ENCODE results near the gene TMEM270. TPM values are rescaled to one million over a fixed set of nuclear protein-coding genes. Genes with fewer than 3 reads are reported as not detected.

Gene TMEM270
- total RNA-seq, 4 donors from 2014 or later: not detected

GRCh38 chr7:73871163-73872011 lies 10.4 kb downstream of the TMEM270 start:
- H3K4me1 ChIP-seq: peaks cover 0 to 40% (median 31%) of the 10 kb centered on the region in 3 donors
- H3K9me3 ChIP-seq: no peaks in the 10 kb centered on the region
- peak; percentile 60 for ATAC-seq
- H3K27ac ChIP-seq: peak overlapping the region in 2 of 4 donors; percentile 20 to 72
- H3K36me3 ChIP-seq: no peaks in the 10 kb centered on the region
- TF ChIP-seq POLR2AphosphoS5 (IDR thresholded peaks at IDR 0.05) (no peak), POLR2A (IDR thresholded peaks at IDR 0.05) (no peak), EP300 (IDR thresholded peaks at IDR 0.05) (no peak), CTCF (IDR thresholded peaks at IDR 0.05) (no peak)
- H3K4me3 ChIP-seq: no peak overlapping the region
- no peaks in the 10 kb centered on the region for H3K27me3 ChIP-seq
- no CpG with 5 or more reads among the region's 20 CpGs for WGBS, 2 donors (ENCODE audit: low coverage in 1 of 2)

GRCh38 chr7:73872056-73872908 lies 11.3 kb downstream of the TMEM270 start:
- Histone ChIP-seq H3K4me3 (no peak overlapping the region), H3K4me1 (peaks cover 0 to 40% (median 31%) of the 10 kb centered on the region in 3 donors), H3K9me3 (no peaks in the 10 kb centered on the region), H3K36me3 (no peaks in the 10 kb centered on the region), H3K27ac (peak overlapping the region in 2 of 4 donors; percentile 20 to 22), H3K27me3 (no peaks in the 10 kb centered on the region)
- ATAC-seq: no peak
- WGBS, 2 donors (ENCODE audit: low coverage in 1 of 2): 71 to 79% methylated on average over 2 to 3 of the region's 13 CpGs
- TF ChIP-seq EP300 (IDR thresholded peaks at IDR 0.05) (no peak), POLR2AphosphoS5 (IDR thresholded peaks at IDR 0.05) (no peak), POLR2A (IDR thresholded peaks at IDR 0.05) (no peak)

GRCh38 chr7:73876361-73876760 lies 15.4 kb downstream of the TMEM270 start:
- peaks cover 0 to 35% (median 16%) of the 10 kb centered on the region in 3 donors for H3K4me1 ChIP-seq
- ATAC-seq: no peak

GRCh38 chr7:73876973-73877372 lies 16.0 kb downstream of the TMEM270 start:
- no peak overlapping the region for H3K27ac ChIP-seq
- H3K9me3 ChIP-seq: no peaks in the 10 kb centered on the region
- peaks cover 0 to 35% (median 17%) of the 10 kb centered on the region in 3 donors for H3K4me1 ChIP-seq
- no peaks in the 10 kb centered on the region for H3K27me3 ChIP-seq
- WGBS, 2 donors (ENCODE audit: low coverage in 1 of 2): 91% methylated on average over 3 of the region's 12 CpGs; no CpG with 5 or more reads in 1 of the 2 donors
- no peak for ATAC-seq
- H3K4me3 ChIP-seq: no peak overlapping the region
- no peaks in the 10 kb centered on the region for H3K36me3 ChIP-seq
- TF ChIP-seq EP300 (IDR thresholded peaks at IDR 0.05): no peak
- TF ChIP-seq POLR2A (IDR thresholded peaks at IDR 0.05): no peak
- TF ChIP-seq POLR2AphosphoS5 (IDR thresholded peaks at IDR 0.05): no peak
- TF ChIP-seq CTCF (IDR thresholded peaks at IDR 0.05): no peak

More at GRCh38 chr7:73876361-73876760, 15.4 kb downstream of the TMEM270 start:
- WGBS, 2 donors (ENCODE audit: low coverage in 1 of 2): 90% methylated on average over 2 of the region's 8 CpGs; no CpG with 5 or more reads in 1 of the 2 donors
- Histone ChIP-seq H3K36me3 (no peaks in the 10 kb centered on the region), H3K4me3 (no peak overlapping the region), H3K27ac (no peak overlapping the region), H3K9me3 (no peaks in the 10 kb centered on the region), H3K27me3 (no peaks in the 10 kb centered on the region)
- no peak for TF ChIP-seq CTCF (IDR thresholded peaks at IDR 0.05)
- TF ChIP-seq POLR2A (IDR thresholded peaks at IDR 0.05): no peak
- no peak for TF ChIP-seq EP300 (IDR thresholded peaks at IDR 0.05)
- TF ChIP-seq POLR2AphosphoS5 (IDR thresholded peaks at IDR 0.05): no peak

All from gastroesophageal sphincter (tissue), 4 donors.